Nephron progenitor cell (in vitro differentiated cells): ENCODE measurements around the gene PAX5.

Experiments used
- DNase-seq: peaks from one replicate; pipeline ENCODE4 v3.0.0; 2021
- H3K27ac Mint-ChIP-seq: 2 replicates; pipeline ENCODE4 v1.8.0; 2021; ENCODE audit warnings: mild to moderate bottlenecking, moderate library complexity, mixed read lengths
- H3K27me3 Mint-ChIP-seq: 2 replicates; pipeline ENCODE4 v1.8.0; 2021; ENCODE audit warnings: mild to moderate bottlenecking, low read depth, mixed read lengths; ENCODE audit not compliant: poor library complexity
- H3K36me3 Mint-ChIP-seq: 2 replicates; pipeline ENCODE4 v1.8.0; 2021; ENCODE audit warnings: low read depth, mixed read lengths
- H3K4me1 Mint-ChIP-seq: 2 replicates; pipeline ENCODE4 v1.8.0; 2021; ENCODE audit warnings: mixed read lengths
- H3K4me3 Mint-ChIP-seq: 2 replicates; pipeline ENCODE4 v1.8.0; 2021; ENCODE audit warnings: mild to moderate bottlenecking, moderate library complexity, mixed read lengths
- H3K9me3 Mint-ChIP-seq: 2 replicates; pipeline ENCODE4 v1.8.0; 2021; ENCODE audit warnings: mild to moderate bottlenecking, moderate library complexity, mixed read lengths
- CTCF ChIP-seq: fragments of 200-600 bp; sonication (generic); IDR thresholded peaks from 2 replicates; pipeline ENCODE4 v1.5.0; 2021; ENCODE audit warnings: antibody characterized with exemption

The PAX5 gene

GRCh38 chr9:37053684-37054362, 19.8 kb upstream of the PAX5 start:
- H3K36me3 Mint-ChIP-seq = no peaks in the 10 kb centered on the region
- H3K27ac Mint-ChIP-seq = no peak overlapping the region
- DNase-seq = no peak
- no peak for TF ChIP-seq CTCF
- no peak overlapping the region for H3K4me3 Mint-ChIP-seq
- H3K9me3 Mint-ChIP-seq = no peaks in the 10 kb centered on the region
- H3K4me1 Mint-ChIP-seq = no peaks in the 10 kb centered on the region
- H3K27me3 Mint-ChIP-seq = peaks cover 93% of the 10 kb centered on the region

- no peak for TF ChIP-seq CTCF
- Mint-ChIP-seq H3K9me3 (no peaks in the 10 kb centered on the region), H3K4me1 (no peaks in the 10 kb centered on the region), H3K27me3 (peaks cover 86% of the 10 kb centered on the region), H3K4me3 (no peak overlapping the region), H3K36me3 (no peaks in the 10 kb centered on the region), H3K27ac (no peak overlapping the region)
- DNase-seq = no peak
These were observed 12.6 kb upstream of the PAX5 start for GRCh38 chr9:37046683-37047082.

GRCh38 chr9:37042421-37042820, 8.4 kb upstream of the PAX5 start:
- peaks cover 92% of the 10 kb centered on the region for H3K27me3 Mint-ChIP-seq
- no peak overlapping the region for H3K27ac Mint-ChIP-seq
- TF ChIP-seq CTCF = no peak
- no peaks in the 10 kb centered on the region for H3K4me1 Mint-ChIP-seq
- no peak for DNase-seq
- H3K4me3 Mint-ChIP-seq = no peak overlapping the region
- H3K9me3 Mint-ChIP-seq = no peaks in the 10 kb centered on the region
- H3K36me3 Mint-ChIP-seq = no peaks in the 10 kb centered on the region

GRCh38 chr9:37040508-37041127, 6.5 kb upstream of the PAX5 start:
- peaks cover 92% of the 10 kb centered on the region for H3K27me3 Mint-ChIP-seq
- DNase-seq = no peak
- no peak overlapping the region for H3K4me3 Mint-ChIP-seq
- no peak overlapping the region for H3K27ac Mint-ChIP-seq
- H3K4me1 Mint-ChIP-seq = peaks cover 17% of the 10 kb centered on the region
- no peaks in the 10 kb centered on the region for H3K9me3 Mint-ChIP-seq
- TF ChIP-seq CTCF = no peak
- H3K36me3 Mint-ChIP-seq = no peaks in the 10 kb centered on the region

- peaks cover 27% of the 10 kb centered on the region for H3K4me1 Mint-ChIP-seq
- H3K4me3 Mint-ChIP-seq = no peak overlapping the region
- no peak for TF ChIP-seq CTCF
- no peak overlapping the region for H3K27ac Mint-ChIP-seq
- no peaks in the 10 kb centered on the region for H3K9me3 Mint-ChIP-seq
- no peaks in the 10 kb centered on the region for H3K36me3 Mint-ChIP-seq
- H3K27me3 Mint-ChIP-seq = peaks cover 95% of the 10 kb centered on the region
- no peak for DNase-seq
These were observed 4.9 kb upstream of the PAX5 start for GRCh38 chr9:37038943-37039464.
